SH-SY5Y (cell line): ENCODE data around the gene CHRNB1.

Source experiments
- GATA2 ChIP-seq: IDR thresholded peaks from 2 replicates; pipeline ENCODE4 v1.6.1; 2011; ENCODE audit warnings: mild to moderate bottlenecking, low read depth, low read length
- GATA3 ChIP-seq: IDR thresholded peaks from 2 replicates; pipeline ENCODE4 v1.6.1; 2011; ENCODE audit warnings: low read depth, mild to moderate bottlenecking, low read length, moderate library complexity

GRCh38 chr17:7396147-7396546 lies 48.7 kb upstream of the CHRNB1 start:
- TF ChIP-seq GATA3, result no peak
- TF ChIP-seq GATA2, result no peak
